Measurements from ENCODE around the gene STXBP5. TPM values are rescaled to one million over a fixed set of nuclear protein-coding genes. Genes with fewer than 3 reads are reported as not detected.

STXBP5 gene
- total and polyA plus RNA-seq, 9 of the 15 experiments (the other 6 are each of a cell fraction or from before 2014, with no cell fraction given) = 23.3 to 172 (median 71.5) TPM

GRCh38 chr6:147222160-147222838, 18.1 kb downstream of the STXBP5 start (continued):
- TF ChIP-seq CBX8 (IDR thresholded peaks at IDR 0.05; ENCODE audit: borderline replicate concordance, extremely low read depth, low read depth, low read length, poor library complexity, severe bottlenecking) (no peak), SP2 (IDR thresholded peaks at IDR 0.05; ENCODE audit: extremely low read depth, low read depth, low read length, poor library complexity, severe bottlenecking) (no peak), NELFE (IDR thresholded peaks at IDR 0.05; ENCODE audit: insufficient read depth, insufficient read length) (no peak), ATF6 (CRISPR knock-in tag; IDR thresholded peaks at IDR 0.05) (no peak), ZFP91 (CRISPR knock-in tag; IDR thresholded peaks at IDR 0.05) (no peak), MEIS2 (IDR thresholded peaks at IDR 0.05; ENCODE audit: partially characterized antibody) (peak; percentile 84), ZBTB9 (CRISPR knock-in tag; IDR thresholded peaks at IDR 0.05) (no peak), E2F5 (CRISPR knock-in tag; IDR thresholded peaks at IDR 0.05) (no peak), HNRNPLL (IDR thresholded peaks at IDR 0.05; ENCODE audit: low read depth, low read length, poor library complexity, severe bottlenecking) (no peak), HINFP (tag; conservative IDR thresholded peaks at IDR 0.05; ENCODE audit: low read depth) (no peak), STAG1 (CRISPR knock-in tag; IDR thresholded peaks at IDR 0.05; ENCODE audit: borderline replicate concordance) (no peak), ZFP30 (CRISPR knock-in tag; IDR thresholded peaks at IDR 0.05; ENCODE audit: borderline replicate concordance) (no peak), PPARD (CRISPR knock-in tag; IDR thresholded peaks at IDR 0.05) (no peak), MXD1 (CRISPR knock-in tag; IDR thresholded peaks at IDR 0.05; ENCODE audit: borderline replicate concordance, poor library complexity, severe bottlenecking) (no peak), HCFC1 (IDR thresholded peaks at IDR 0.05; ENCODE audit: low read depth, low read length) (no peak), ASH1L (IDR thresholded peaks at IDR 0.05; ENCODE audit: borderline replicate concordance, low read depth, partially characterized antibody) (no peak), MCM5 (IDR thresholded peaks at IDR 0.05; ENCODE audit: low read depth) (no peak)

All from K562 (cell line).